Fibroblast of skin of right biceps (primary cell): ENCODE results near the gene ADAMTS12.

ENCODE experiments used
- DNase-seq: peaks from one replicate; pipeline ENCODE4 v3.0.0-alpha.2; 2013

The ADAMTS12 gene

GRCh38 chr5:33745101-33745770, 146.6 kb downstream of the ADAMTS12 start:
- no peak for DNase-seq

- no peak for DNase-seq
Observed at GRCh38 chr5:33743099-33743498, 148.7 kb downstream of the ADAMTS12 start.

GRCh38 chr5:33742181-33742580, 149.6 kb downstream of the ADAMTS12 start:
- DNase-seq = no peak

- DNase-seq = no peak
Observed at GRCh38 chr5:33738967-33739366, 152.8 kb downstream of the ADAMTS12 start.

GRCh38 chr5:33738097-33738496, 153.7 kb downstream of the ADAMTS12 start:
- no peak for DNase-seq

- DNase-seq = no peak
Observed at GRCh38 chr5:33737697-33738096, 154.1 kb downstream of the ADAMTS12 start.

- no peak for DNase-seq
Observed at GRCh38 chr5:33737284-33737683, 154.5 kb downstream of the ADAMTS12 start.

- peak; percentile 90 for DNase-seq
Observed at GRCh38 chr5:33736510-33736909, 155.3 kb downstream of the ADAMTS12 start.

- DNase-seq = no peak
Observed at GRCh38 chr5:33735072-33735471, 156.7 kb downstream of the ADAMTS12 start.

- peak; percentile 81 for DNase-seq
Observed at GRCh38 chr5:33734537-33734936, 157.3 kb downstream of the ADAMTS12 start.

- DNase-seq = no peak
Observed at GRCh38 chr5:33733225-33733624, 158.6 kb downstream of the ADAMTS12 start.

- DNase-seq = peak; percentile 63
Observed at GRCh38 chr5:33726422-33727165, 165.2 kb downstream of the ADAMTS12 start.

GRCh38 chr5:33725806-33726205, 166.0 kb downstream of the ADAMTS12 start:
- DNase-seq = peak; percentile 64

- peak; percentile 47 for DNase-seq
Observed at GRCh38 chr5:33721491-33722200, 170.1 kb downstream of the ADAMTS12 start.

GRCh38 chr5:33720176-33720575, 171.6 kb downstream of the ADAMTS12 start:
- no peak for DNase-seq

GRCh38 chr5:33719769-33720168, 172.0 kb downstream of the ADAMTS12 start:
- no peak for DNase-seq

- no peak for DNase-seq
Observed at GRCh38 chr5:33715661-33716060, 176.1 kb downstream of the ADAMTS12 start.

- DNase-seq = no peak
Observed at GRCh38 chr5:33713136-33713765, 178.5 kb downstream of the ADAMTS12 start.

- no peak for DNase-seq
Observed at GRCh38 chr5:33712664-33713063, 179.1 kb downstream of the ADAMTS12 start.

GRCh38 chr5:33711094-33711679, 180.6 kb downstream of the ADAMTS12 start:
- no peak for DNase-seq

- DNase-seq = no peak
Observed at GRCh38 chr5:33702867-33703266, 188.9 kb downstream of the ADAMTS12 start.

GRCh38 chr5:33701951-33702350, 189.8 kb downstream of the ADAMTS12 start:
- DNase-seq = no peak

- DNase-seq = peak; percentile 74
Observed at GRCh38 chr5:33701251-33701650, 190.5 kb downstream of the ADAMTS12 start.
